KBM-7 (cell line): ENCODE measurements around the gene PUS10.
A peak's percentile ranks its signal among the peaks of the same experiment; 100 is the strongest.

Experiments used
- DNase-seq: peaks from one replicate; pipeline ENCODE4 v3.0.0-alpha.2; 2015
- in situ Hi-C: fragments of 300-500 bp; cut with MboI; formaldehyde crosslinking; loops from 2 replicates; pipeline ENCODE4 v1.14.3; 2020; ENCODE audit warnings: low sequenced_read_pairs, low pct_unique_long_range_greater_than_20kb, mixed read lengths

The PUS10 gene

GRCh38 chr2:60976875-60977561, 41.0 kb downstream of the PUS10 start:
- no peak for DNase-seq

GRCh38 chr2:60976256-60976850, 41.7 kb downstream of the PUS10 start:
- in situ Hi-C loops: loop anchor here (25.0 kb wide), 1 partner anchor 164 kb away; no protein-coding TSS in a partner anchor
- DNase-seq: no peak

More at GRCh38 chr2:60976875-60977561, 41.0 kb downstream of the PUS10 start:
- in situ Hi-C loops: loop anchor here (25.0 kb wide), 1 partner anchor 165 kb away; no protein-coding TSS in a partner anchor

DNA sequence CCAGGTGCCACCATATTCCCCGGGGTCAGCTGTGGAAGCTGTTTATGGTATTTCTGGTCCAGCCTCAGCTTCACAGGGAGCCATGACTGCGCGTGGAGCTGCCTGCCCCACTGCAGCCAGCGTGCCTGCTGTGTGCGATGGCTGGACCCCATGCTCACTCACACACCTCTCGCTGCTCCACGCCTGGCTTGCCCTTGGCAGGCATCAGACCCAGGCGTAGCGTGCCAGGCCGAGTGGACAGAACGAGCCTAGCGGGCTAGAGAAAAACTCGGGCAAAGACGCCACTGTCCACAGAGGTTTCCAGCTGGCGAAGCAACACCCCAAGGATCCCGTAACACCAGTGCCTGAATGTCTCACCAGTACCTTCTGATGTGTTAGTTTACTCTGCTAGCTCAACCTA, 43.4 kb downstream of the PUS10 start:
- no peak for DNase-seq
- in situ Hi-C loops: loop anchor here (25.0 kb wide), 1 partner anchor 162 kb away; no protein-coding TSS in a partner anchor

GRCh38 chr2:60973705-60974104, 44.4 kb downstream of the PUS10 start:
- no peak for DNase-seq

GRCh38 chr2:60972889-60973656, 45.0 kb downstream of the PUS10 start:
- in situ Hi-C loops: no loop called here

More at GRCh38 chr2:60973705-60974104, 44.4 kb downstream of the PUS10 start:
- in situ Hi-C loops: no loop called here

GRCh38 chr2:60966507-60967405, 51.3 kb downstream of the PUS10 start:
- in situ Hi-C loops: no loop called here

More at GRCh38 chr2:60972889-60973656, 45.0 kb downstream of the PUS10 start:
- no peak for DNase-seq

GRCh38 chr2:60965499-60965785, 52.6 kb downstream of the PUS10 start:
- no peak for DNase-seq
- in situ Hi-C loops: no loop called here

More at GRCh38 chr2:60966507-60967405, 51.3 kb downstream of the PUS10 start:
- DNase-seq: no peak

DNA sequence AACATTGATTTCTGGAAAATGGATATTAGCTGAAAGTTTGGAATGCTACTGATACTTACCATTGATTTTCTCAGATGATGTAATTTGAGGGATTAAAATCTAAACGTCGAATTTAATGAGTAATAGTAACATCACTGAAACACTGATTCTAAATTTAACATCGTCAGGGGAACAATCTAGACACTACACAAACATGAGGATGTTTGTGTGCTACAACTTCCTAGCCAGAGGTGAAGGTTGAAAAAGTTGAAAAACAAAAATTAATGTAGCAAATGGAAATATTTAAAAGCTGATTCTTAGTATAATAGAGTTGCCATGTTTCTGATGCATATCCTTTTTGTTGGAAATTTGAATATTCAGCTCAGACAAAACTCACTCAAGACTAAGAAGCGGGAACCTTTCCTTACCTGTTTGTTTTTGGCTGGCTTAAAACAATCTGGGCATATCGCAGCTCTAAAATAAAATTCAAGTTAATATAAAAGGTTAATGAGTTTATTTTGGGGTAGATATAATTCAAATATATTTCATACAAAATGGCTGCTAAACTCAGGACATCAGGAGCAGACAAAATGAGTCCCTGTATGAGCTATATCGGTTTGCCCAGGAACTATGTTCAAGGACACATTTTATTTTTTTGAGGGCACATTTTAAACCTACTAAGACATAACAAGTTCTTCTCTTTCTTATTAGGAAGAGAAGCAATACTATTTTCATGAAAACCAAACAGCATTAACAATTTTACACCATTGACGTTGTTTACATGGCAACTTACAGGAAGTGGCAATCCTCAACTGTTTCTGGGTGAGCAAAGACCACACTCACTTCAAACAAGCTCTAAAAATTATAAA, 53.2 kb downstream of the PUS10 start:
- peak; percentile 20 for DNase-seq
- in situ Hi-C loops: no loop called here

DNA sequence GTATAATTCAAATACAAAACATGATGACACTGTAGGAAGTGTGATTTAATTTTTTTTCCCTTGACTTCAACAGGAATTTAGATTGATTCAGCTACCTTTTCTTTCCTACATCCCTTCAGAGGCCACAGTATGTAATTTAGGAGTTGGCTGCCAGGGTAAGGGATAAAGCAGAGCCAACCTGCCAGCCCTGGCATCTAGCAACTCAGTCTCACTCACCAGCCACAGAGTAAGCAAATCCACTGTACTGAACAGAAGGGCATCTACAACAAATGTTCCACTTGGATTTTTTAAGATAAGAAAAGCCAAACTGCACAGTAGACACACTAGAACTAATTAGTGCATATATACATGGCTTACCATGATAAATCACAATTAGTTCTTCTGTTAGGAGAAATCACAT, 54.9 kb downstream of the PUS10 start:
- in situ Hi-C loops: no loop called here
- DNase-seq: no peak

DNA sequence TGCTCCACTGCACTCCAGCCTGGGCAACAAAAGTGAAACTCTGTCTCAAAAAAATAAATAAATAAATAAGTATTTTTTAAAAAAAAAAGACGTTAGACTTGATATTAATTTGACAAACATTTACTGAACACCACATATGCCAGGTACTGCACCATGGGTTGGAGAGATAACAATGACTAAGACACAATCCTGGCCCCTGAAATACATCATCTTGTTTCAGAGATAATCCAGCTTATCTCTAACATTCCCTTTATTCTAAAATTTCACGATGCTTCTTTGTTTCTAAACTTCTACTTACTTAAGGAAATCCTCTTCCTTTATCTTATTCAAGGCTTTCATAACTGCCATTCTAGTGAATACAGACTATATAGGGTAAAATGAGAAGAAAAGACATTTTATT, 55.5 kb downstream of the PUS10 start:
- DNase-seq: no peak
- in situ Hi-C loops: no loop called here

GRCh38 chr2:60961457-60961856, 56.6 kb downstream of the PUS10 start:
- in situ Hi-C loops: no loop called here
- DNase-seq: no peak

DNA sequence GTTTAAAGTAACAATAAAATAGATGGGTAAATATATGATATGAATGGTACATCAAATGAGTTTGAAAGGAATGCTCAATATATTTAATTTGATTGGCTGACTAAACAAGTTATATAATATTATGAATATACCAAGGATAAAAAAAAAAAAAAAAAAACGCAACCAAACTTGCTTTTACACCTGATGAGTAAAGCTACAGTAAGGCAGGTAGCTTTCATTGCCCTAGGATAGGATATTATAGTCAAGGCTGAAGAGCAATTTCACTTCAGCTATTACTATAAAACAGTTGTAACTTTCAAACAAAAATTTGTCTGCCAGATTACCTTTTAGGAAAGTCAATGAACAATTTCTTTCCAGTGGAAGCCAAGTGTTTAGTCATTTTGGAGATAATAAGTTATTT, 57.3 kb downstream of the PUS10 start:
- no peak for DNase-seq
- in situ Hi-C loops: no loop called here

DNA sequence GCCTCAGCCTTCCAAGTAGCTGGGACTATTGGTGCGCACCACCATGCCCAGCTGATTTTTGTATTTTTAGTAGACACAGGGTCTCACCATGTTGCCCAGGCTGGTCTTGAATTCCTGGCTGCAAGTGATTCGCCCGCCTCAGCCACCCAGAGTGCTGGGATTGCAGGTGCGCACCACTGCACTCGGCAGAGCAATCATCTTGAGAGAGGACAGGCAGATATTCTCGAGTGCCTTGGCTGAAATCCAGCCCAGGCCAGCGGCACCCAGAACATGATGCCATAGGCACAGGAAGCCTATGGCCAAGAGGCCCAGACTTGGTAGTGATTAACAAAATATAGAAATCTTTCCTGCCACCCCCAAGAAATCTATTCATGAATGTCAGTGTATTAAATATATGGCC, 58.6 kb downstream of the PUS10 start:
- DNase-seq: no peak
- in situ Hi-C loops: no loop called here

GRCh38 chr2:60958800-60959199, 59.3 kb downstream of the PUS10 start:
- in situ Hi-C loops: no loop called here
- DNase-seq: no peak

- DNase-seq: no peak
- in situ Hi-C loops: no loop called here
Observed at GRCh38 chr2:60958361-60958760, 59.7 kb downstream of the PUS10 start.

DNA sequence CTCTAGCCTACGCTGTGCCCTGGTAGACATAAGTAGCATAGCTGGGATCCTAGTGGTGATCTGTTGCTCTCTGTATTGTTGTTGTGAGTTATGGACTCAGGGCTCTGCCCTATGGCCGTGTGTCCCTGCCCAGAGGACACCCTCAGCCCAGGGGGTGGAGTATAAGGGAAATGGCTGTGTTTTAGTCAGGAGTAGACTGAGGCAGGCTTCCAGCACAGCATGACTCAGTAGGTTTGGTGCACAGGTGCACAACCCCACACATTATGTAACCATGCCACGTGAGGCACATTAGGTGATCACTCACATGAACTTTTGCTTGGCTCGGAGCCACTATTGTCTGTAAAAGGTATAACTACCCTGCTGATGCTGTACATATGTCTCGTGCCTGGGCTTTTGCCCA, 60.4 kb downstream of the PUS10 start:
- no peak for DNase-seq
- in situ Hi-C loops: no loop called here

GRCh38 chr2:60957224-60957623, 60.8 kb downstream of the PUS10 start:
- no peak for DNase-seq
- in situ Hi-C loops: no loop called here

GRCh38 chr2:60954139-60954538, 63.9 kb downstream of the PUS10 start:
- in situ Hi-C loops: no loop called here
- no peak for DNase-seq
